ENCODE data around the gene NELFB.

The NELFB gene
- 64.5 reads per million, percentile 74 among the genes with 10 or more reads in this experiment for total RNA-seq

DNA sequence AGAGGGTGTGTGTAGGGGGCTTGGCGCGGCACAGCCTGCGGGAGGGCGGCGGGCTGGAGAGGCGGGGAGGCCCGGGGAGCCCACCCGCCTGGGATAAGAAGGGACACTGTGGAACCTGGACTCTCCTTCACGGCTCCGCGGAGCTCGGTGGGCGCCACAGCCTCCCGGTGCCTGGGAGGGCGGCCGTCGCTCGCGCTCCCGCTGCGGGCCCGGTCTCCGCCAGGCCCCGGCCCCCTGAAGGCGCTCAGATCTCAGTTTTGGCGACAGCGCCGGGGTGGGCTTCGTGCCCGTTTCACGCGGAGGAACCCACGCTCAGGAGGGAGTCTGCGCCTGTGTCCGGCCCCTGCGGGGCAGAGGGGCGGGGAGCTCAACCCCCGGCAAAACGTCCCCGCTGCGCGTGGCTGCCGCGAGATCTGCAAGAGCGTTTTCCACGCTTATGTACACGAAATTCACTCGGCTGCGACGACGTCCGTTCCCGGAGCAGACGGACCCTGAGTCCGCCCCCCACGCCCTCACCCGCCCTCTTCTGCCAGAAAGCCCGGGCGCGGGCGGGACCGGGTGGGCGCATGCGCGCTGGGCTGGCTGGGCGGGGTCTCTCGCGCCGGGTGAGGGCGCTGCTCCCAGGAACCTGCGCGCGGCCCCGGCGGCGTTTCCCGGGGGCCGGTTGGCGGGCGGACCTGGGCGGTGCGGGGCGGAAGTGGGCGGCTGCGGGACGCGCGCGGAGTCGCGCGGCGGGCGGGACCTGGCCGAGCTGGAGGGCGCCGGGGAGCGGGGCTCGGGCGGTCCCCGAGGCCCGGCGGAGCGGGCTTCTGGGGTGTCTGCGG is at the start of gene NELFB:
NELFB (plus strand) TSS at position 704 of the 824 bp plus-strand sequence.
- DNase-seq, result peak; percentile 95

- DNase-seq, result no peak
Measured at GRCh38 chr9:137206602-137207001, 48.5 kb upstream of the NELFB start.

- DNase-seq, result no peak
Measured at GRCh38 chr9:137211532-137211931, 43.6 kb upstream of the NELFB start.

- DNase-seq, result no peak
Measured at GRCh38 chr9:137212520-137212919, 42.6 kb upstream of the NELFB start.

- DNase-seq, result no peak
Measured at GRCh38 chr9:137213160-137214060, 41.7 kb upstream of the NELFB start.

DNA sequence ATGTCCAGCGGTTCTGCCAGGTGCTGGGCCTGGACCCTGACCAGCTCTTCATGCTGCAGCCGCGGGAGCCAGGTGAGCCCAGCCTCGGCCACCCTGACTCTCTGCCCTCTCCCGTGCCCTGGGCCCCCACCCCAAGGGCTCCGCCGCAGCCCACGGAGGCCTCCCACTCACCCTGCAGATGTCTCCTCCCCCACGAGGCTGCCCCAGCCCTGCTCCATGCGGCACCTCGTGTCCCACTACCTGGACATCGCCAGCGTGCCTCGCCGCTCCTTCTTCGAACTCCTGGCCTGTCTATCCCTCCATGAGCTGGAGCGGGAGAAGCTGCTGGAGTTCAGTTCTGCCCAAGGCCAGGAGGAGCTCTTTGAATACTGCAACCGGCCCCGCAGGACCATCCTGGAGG is 40.5 kb upstream of the NELFB start:
- DNase-seq, result no peak

DNA sequence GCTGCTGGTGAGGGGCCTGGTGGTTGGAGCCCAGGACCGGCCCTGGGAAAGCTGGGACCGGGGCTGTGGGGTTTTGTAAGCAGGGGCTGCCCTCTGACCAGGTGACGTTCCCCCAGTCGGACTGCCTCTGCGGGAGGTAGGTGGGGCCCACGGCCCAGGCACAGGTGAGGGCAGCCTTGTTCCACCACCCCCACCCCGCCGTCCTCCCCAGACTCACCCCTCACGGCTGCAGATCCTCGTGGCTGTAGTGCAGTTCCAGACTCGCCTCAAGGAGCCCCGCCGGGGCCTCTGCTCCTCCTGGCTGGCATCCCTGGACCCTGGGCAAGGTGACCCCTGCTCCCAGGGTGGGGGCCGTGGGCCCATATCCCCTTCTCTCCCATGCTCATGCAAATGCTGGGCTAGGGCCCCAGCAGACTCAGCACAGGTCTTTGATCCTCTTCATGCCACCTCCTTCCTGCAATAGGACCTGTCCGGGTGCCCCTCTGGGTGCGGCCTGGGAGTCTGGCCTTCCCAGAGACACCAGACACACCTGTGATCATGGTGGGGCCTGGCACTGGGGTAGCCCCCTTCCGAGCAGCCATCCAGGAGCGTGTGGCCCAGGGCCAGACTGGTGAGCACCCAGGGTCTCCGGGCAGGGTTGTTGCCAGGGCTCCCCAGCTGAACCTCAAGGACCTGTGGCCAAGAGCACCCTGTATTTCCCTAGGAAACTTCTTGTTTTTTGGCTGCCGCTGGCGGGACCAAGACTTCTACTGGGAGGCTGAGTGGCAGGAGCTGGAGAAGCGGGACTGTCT is 39.7 kb upstream of the NELFB start:
- no peak for DNase-seq

- DNase-seq, result no peak
Measured at GRCh38 chr9:137216188-137216965, 38.8 kb upstream of the NELFB start.

- no peak for DNase-seq
Measured at GRCh38 chr9:137217276-137218211, 37.6 kb upstream of the NELFB start.

DNA sequence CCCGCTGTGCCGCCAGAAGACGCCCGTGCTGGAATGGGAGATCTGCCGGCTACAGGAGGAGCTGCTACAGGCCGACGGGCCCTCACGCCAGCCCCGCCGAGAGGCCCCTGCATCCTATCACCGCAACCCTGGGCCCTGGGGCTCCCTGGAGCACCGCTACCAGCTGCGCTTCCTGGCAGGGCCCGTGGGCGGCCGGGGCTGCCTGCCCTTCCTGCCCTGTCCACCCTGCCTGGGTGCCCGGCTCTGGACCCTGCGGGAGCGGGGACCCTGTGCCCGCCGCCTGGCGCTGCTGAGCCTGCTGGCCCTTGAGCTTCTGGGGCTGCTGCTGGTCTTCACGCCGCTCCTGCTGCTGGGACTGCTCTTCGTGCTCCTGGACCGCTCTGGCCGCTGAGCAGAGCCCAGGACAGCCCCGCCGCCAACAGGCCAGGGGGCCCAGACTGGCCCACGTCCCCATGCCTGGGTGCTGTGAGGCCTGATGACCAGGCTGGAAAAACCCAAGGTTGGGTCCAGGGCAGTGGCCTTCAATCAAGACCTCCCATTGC is 36.8 kb upstream of the NELFB start:
- DNase-seq, result no peak

DNA sequence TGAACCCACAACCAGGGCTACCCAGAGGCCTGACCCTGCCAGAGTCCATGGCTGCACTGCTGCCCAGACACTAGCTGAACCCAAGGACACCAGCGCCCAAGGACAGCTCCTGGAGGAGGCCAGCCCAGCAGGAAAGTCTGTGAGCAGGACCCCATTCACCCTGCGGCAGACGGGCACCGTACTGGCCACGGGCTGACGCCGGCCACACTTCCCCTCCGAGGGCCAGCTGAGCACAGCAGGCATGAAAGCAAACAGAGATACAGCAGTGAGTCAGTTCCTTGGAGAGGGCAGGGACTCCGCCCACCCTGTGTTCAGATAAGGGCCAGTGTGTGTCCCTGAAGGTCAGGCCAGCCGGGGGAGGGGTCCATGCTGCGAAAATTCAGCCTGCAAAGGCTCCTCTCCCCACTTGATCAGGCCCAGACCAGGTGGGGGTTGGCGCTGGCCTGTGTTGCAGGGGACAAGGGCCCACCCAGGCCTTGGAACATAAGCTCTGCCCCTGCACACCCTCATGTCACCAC is 36.3 kb upstream of the NELFB start:
- DNase-seq, result no peak

- no peak for DNase-seq
Measured at GRCh38 chr9:137219757-137220316, 35.3 kb upstream of the NELFB start.

DNA sequence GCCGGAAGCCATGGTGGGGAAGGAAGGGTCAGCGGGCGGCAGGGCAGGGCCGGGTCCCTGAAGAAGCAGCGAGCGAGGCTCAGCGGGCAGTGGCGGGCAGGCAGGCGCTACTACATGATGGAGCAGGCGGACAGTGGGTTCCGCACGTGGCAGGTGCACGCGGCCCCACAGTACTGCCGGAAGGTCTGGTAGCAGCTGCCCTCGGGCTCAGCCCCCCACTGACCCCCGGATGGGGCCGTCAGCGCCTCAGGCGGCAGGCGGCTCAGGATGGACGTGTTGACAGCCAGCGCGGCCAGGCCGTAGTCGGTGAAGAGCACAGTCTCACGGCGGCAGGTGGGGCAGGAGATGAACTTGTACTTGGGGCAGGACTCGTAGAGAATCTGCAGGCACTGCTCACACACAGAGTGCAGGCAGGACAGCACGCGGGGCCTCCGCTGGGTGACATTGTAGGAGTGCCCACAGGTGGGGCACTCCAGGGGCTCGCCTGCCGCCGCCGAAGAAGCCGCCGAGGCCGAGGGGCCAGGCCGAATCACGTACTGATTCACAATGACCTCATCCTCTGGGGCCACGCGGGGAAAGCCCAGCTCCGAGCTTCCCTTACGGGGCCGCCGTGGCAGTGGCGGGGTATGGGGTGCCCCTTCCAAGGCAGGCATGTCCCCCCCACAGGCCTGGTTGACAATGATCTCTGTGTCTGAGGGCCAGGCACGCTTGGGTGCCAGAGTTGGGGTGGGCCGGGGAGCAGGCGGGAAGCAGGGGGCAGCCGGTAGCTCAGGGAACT is 34.6 kb upstream of the NELFB start:
- no peak for DNase-seq

DNA sequence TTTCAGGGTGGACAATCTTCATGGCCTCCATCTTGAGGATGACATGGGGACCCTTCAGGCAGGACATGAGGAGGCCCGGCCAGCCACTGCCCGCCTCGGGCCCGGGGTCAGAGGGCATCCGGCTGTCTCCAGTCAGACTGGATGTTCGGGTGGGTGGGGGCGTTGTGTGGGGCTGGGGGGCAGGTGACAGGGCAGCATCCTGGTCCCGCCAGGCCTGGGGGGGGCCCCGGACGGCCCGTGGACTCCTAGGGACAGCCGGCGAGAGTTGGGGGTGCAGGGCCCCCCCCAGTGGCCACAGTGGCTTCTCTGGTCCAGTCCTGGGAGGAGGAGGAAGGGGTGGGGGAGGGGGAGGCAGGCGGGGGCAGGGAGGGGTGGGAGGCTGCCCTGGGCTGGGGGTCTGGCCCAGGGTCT is 34.0 kb upstream of the NELFB start:
- DNase-seq, result no peak

DNA sequence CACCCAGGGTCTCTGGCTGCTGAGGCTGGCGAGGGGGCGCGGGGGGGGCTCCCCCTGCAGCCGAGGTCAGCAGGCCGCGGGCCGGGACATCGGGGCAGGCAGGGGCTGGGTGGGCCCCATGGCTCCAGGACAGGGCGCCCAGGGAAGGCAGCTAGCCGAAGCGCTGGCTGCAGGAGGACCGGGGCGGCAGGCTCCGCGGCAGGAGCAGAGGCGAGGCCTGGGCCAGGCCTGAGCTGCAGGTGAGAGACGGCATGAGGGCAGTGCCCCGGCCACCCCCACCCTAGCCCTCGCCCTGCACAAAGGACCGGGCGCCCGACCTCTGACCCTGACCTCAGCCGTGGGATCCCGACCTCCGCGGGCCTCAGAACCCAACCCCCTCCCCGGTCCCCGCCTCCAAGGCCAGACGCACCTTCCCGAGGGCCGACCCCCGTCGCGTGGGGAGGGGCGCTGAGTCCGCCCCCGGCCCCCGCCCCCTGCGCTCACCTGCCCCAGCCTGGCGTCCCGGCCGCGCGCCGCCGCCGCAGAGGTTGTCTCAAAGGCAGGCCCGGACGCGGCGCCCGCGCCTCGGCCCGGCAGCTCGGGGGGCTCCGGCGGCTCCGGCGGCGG is 33.5 kb upstream of the NELFB start:
- DNase-seq, result no peak

GRCh38 chr9:137222190-137223077 is 32.7 kb upstream of the NELFB start, which contains the start of gene RNF208:
TSS of gene RNF208 (minus strand) at chr9:137222240. CDS start at chr9:137221212, 1,028 bp downstream.
- DNase-seq, result no peak
